HepG2 (cell line): ENCODE results near the gene PARK7. TPM values are rescaled to one million over a fixed set of nuclear protein-coding genes. Genes with fewer than 3 reads are reported as not detected.
A peak's percentile ranks its signal among the peaks of the same experiment; 100 is the strongest.

ENCODE experiments used
- DNMT1 ChIP-seq: sonication (generic); formaldehyde crosslinking; IDR thresholded peaks from 2 replicates; pipeline ENCODE4 v1.5.1; 2020; ENCODE audit warnings: mild to moderate bottlenecking, missing genetic modification reagents
- DZIP1 ChIP-seq: sonication (generic); formaldehyde crosslinking; IDR thresholded peaks from 2 replicates; pipeline ENCODE4 v1.5.0; 2020; ENCODE audit warnings: mild to moderate bottlenecking, missing genetic modification reagents
- E2F1 ChIP-seq: sonication (generic); formaldehyde crosslinking; IDR thresholded peaks from 2 replicates; pipeline ENCODE4 v1.5.0; 2020; ENCODE audit warnings: missing genetic modification reagents
- IKZF4 ChIP-seq: sonication (generic); formaldehyde crosslinking; IDR thresholded peaks from 2 replicates; pipeline ENCODE4 v1.5.1; 2020; ENCODE audit warnings: borderline replicate concordance, mild to moderate bottlenecking, low read depth, missing genetic modification reagents; ENCODE audit errors: not compliant biosample characterization
- IRX3 ChIP-seq: sonication (generic); formaldehyde crosslinking; IDR thresholded peaks from 2 replicates; pipeline ENCODE4 v1.8.1; 2023; ENCODE audit warnings: mild to moderate bottlenecking, low read depth, missing genetic modification reagents, borderline replicate concordance
- ISL2 ChIP-seq: sonication (generic); formaldehyde crosslinking; IDR thresholded peaks from 2 replicates; pipeline ENCODE4 v1.5.0; 2020; ENCODE audit warnings: missing genetic modification reagents
- KLF9 ChIP-seq: IDR thresholded peaks from 2 replicates; pipeline ENCODE4 v1.6.1; 2016; ENCODE audit warnings: low read depth
- MBNL3 ChIP-seq: fragments of 250-450 bp; sonication (Bioruptor Pico); conservative IDR thresholded peaks from 2 replicates; pipeline ENCODE4 v1.8.0; 2022; ENCODE audit warnings: mild to moderate bottlenecking, inconsistent platforms
- MIER2 ChIP-seq: IDR thresholded peaks from 2 replicates; pipeline ENCODE4 v1.6.1; 2016; ENCODE audit warnings: missing biosample characterization, missing genetic modification reagents
- PHB2 ChIP-seq: fragments of 450-650 bp; IDR thresholded peaks from 2 replicates; pipeline ENCODE4 v1.6.1; 2018; ENCODE audit not compliant: partially characterized antibody
- PHF5A ChIP-seq: IDR thresholded peaks from one replicate; pipeline ENCODE4 v1.6.1; 2018; ENCODE audit warnings: low read depth, missing genetic modification reagents; ENCODE audit not compliant: unreplicated experiment
- TCF12 ChIP-seq, 2 experiments: fragments of 450-650 bp in 1 of 2; sonication (generic) in 1 of 2; formaldehyde crosslinking in 1 of 2; IDR thresholded peaks; 2 replicates each; pipeline versions ENCODE4 v1.6.1 to v1.8.0; 2017 to 2022; ENCODE audit warnings: antibody characterized with exemption in 1 of 2, mild to moderate bottlenecking in 1 of 2, missing genetic modification reagents in 1 of 2, moderate library complexity in 1 of 2
- TCF7L2 ChIP-seq: IDR thresholded peaks from 2 replicates; pipeline ENCODE4 v1.6.1; 2011; ENCODE audit warnings: mild to moderate bottlenecking, low read depth, low read length, moderate library complexity
- TRIM24 ChIP-seq: sonication (generic); formaldehyde crosslinking; IDR thresholded peaks from 2 replicates; pipeline ENCODE4 v1.8.0; 2022; ENCODE audit warnings: mild to moderate bottlenecking, missing genetic modification reagents
- ZBTB38 ChIP-seq: sonication (generic); formaldehyde crosslinking; IDR thresholded peaks from 2 replicates; pipeline ENCODE4 v1.5.1; 2020; ENCODE audit warnings: mild to moderate bottlenecking, missing genetic modification reagents
- ZNF441 ChIP-seq: sonication (generic); formaldehyde crosslinking; IDR thresholded peaks from 2 replicates; pipeline ENCODE4 v1.7.0; 2021; ENCODE audit warnings: missing genetic modification reagents, borderline replicate concordance
- ZNF460 ChIP-seq: sonication (generic); formaldehyde crosslinking; IDR thresholded peaks from 2 replicates; pipeline ENCODE4 v1.5.1; 2020; ENCODE audit warnings: missing genetic modification reagents, mild to moderate bottlenecking, borderline replicate concordance
- ZNF615 ChIP-seq: sonication (generic); formaldehyde crosslinking; IDR thresholded peaks from 2 replicates; pipeline ENCODE4 v1.5.0; 2020; ENCODE audit warnings: mild to moderate bottlenecking, missing genetic modification reagents, borderline replicate concordance
- polyA plus RNA-seq, 8 experiments: library from polyadenylated mRNA; depleted of rRNA in 3 of 8; stranded (reverse) in 7 of 8; unstranded in 1 of 8; fragments of >200 nt; fragmentation: Illumina TruSeq in 4 of 8; extraction: Trizol in 4 of 8; gene quantifications; 2 replicates each; pipeline versions ENCODE4 v1.2.1 to v1.2.3, GENCODE V29; 2011 to 2016; ENCODE audit warnings: low read depth in 4 of 8, missing spikeins in 1 of 8, mixed read lengths in 1 of 8; ENCODE audit not compliant: insufficient read depth in 1 of 8
- total RNA-seq, 5 experiments: library from RNA; depleted of rRNA; stranded (reverse); fragments of >200 nt; fragmentation: Illumina TruSeq; extraction: Trizol; gene quantifications; 2 replicates each; pipeline ENCODE4 v1.2.3, GENCODE V29; 2016; ENCODE audit warnings: low read depth in 1 of 5
- TF ChIP-seq, protein P1 (sequence below): sonication (generic); formaldehyde crosslinking; IDR thresholded peaks from 2 replicates; pipeline ENCODE4 v1.4.0; 2020; ENCODE audit warnings: missing genetic modification reagents, mild to moderate bottlenecking, borderline replicate concordance
- TF ChIP-seq, protein P2 (sequence below): sonication (generic); formaldehyde crosslinking; IDR thresholded peaks from 2 replicates; pipeline ENCODE4 v1.4.0; 2020; ENCODE audit warnings: missing genetic modification reagents; ENCODE audit errors: not compliant biosample characterization

PARK7 gene
- total and polyA plus RNA-seq, 2 of the 13 experiments (the other 11 are each of a cell fraction or from before 2014, with no cell fraction given) = 212 to 296 TPM

GRCh38 chr1:8026153-8026975 lies 64.9 kb downstream of the PARK7 start, which contains the start of gene ERRFI1 (continued):
- TF ChIP-seq PHB2 (no peak), IKZF4 (CRISPR knock-in tag) (no peak), E2F1 (CRISPR knock-in tag) (no peak; the same call in 1 of the 2 replicates), TRIM24 (CRISPR knock-in tag) (no peak), IRX3 (CRISPR knock-in tag) (peak; percentile 85), MBNL3 (CRISPR knock-in tag) (no peak), TCF12 (IDR thresholded peaks at IDR 0.05) (no peak), TCF12 (CRISPR knock-in tag; IDR thresholded peaks at IDR 0.05) (peak; percentile 23; the same call in 1 of the 2 replicates), ZBTB38 (CRISPR knock-in tag) (0 out of 2 replicates have a peak, but pooled peaks have one; percentile 48), PHF5A (CRISPR knock-in tag) (no peak), DZIP1 (CRISPR knock-in tag) (0 out of 2 replicates have a peak, but pooled peaks have one; percentile 59), ISL2 (peak; percentile 78), ZNF615 (CRISPR knock-in tag) (0 out of 2 replicates have a peak, but pooled peaks have one; percentile 58), TCF7L2 (no peak), MIER2 (CRISPR knock-in tag) (no peak), ZNF460 (peak; percentile 50; the same call in 1 of the 2 replicates), DNMT1 (CRISPR knock-in tag) (no peak), ZNF441 (CRISPR knock-in tag) (no peak), KLF9 (no peak)
- TF ChIP-seq, protein P1, sequence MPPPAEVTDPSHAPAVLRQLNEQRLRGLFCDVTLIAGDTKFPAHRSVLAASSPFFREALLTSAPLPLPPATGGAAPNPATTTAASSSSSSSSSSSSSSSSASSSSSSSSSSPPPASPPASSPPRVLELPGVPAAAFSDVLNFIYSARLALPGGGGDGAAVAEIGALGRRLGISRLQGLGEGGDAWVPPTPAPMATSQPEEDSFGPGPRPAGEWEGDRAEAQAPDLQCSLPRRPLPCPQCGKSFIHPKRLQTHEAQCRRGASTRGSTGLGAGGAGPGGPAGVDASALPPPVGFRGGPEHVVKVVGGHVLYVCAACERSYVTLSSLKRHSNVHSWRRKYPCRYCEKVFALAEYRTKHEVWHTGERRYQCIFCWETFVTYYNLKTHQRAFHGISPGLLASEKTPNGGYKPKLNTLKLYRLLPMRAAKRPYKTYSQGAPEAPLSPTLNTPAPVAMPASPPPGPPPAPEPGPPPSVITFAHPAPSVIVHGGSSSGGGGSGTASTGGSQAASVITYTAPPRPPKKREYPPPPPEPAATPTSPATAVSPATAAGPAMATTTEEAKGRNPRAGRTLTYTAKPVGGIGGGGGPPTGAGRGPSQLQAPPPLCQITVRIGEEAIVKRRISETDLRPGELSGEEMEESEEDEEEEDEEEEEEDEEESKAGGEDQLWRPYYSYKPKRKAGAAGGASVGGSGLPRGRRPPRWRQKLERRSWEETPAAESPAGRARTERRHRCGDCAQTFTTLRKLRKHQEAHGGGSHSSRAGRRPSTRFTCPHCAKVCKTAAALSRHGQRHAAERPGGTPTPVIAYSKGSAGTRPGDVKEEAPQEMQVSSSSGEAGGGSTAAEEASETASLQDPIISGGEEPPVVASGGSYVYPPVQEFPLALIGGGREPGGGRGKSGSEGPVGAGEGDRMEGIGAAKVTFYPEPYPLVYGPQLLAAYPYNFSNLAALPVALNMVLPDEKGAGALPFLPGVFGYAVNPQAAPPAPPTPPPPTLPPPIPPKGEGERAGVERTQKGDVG (CRISPR knock-in tag) = no peak
- TF ChIP-seq, protein P2, sequence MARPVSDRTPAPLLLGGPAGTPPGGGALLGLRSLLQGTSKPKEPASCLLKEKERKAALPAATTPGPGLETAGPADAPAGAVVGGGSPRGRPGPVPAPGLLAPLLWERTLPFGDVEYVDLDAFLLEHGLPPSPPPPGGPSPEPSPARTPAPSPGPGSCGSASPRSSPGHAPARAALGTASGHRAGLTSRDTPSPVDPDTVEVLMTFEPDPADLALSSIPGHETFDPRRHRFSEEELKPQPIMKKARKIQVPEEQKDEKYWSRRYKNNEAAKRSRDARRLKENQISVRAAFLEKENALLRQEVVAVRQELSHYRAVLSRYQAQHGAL (CRISPR knock-in tag) = no peak
